ENCODE results near the gene GALE.

DNA sequence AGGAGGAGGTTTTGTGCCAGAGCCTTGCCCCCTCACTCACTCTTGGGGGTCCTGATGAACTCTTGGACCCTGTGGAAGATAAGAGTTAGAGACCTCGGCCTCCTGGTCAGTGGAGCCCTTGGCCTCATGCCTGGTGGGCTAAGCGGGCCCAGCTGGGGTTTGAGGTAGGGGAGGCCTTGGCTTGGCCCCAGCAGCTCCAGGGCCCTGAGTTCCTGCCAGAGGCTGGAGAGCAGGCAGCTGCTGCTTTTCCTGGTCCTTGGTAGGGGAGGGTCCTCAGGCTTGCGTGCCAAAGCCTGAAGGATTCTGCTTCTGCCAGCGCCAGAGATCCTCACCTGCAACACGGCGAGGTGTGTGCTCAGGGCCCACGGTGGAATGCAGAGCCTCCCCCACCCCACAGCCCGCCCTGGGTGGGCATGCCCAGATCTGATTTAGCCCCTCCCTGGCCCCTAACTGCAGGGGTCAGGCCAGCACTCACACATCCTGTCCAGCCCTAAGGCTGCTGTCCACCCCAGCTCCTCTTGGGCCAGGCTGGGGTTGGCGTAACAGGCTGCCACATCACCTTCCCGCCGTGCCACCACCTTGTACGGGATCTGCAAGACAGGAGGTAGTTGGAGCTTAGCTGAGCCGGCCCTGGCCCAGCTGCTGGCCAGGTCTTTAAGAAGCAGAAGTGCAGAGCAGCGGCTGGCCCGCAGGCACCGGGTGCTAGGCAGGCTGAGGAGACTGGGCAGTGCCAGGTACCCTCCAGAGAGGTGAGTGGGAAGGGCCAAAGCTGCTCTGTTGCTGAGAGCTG lies 4.7 kb downstream of the GALE start:
- TF ChIP-seq, protein P1, sequence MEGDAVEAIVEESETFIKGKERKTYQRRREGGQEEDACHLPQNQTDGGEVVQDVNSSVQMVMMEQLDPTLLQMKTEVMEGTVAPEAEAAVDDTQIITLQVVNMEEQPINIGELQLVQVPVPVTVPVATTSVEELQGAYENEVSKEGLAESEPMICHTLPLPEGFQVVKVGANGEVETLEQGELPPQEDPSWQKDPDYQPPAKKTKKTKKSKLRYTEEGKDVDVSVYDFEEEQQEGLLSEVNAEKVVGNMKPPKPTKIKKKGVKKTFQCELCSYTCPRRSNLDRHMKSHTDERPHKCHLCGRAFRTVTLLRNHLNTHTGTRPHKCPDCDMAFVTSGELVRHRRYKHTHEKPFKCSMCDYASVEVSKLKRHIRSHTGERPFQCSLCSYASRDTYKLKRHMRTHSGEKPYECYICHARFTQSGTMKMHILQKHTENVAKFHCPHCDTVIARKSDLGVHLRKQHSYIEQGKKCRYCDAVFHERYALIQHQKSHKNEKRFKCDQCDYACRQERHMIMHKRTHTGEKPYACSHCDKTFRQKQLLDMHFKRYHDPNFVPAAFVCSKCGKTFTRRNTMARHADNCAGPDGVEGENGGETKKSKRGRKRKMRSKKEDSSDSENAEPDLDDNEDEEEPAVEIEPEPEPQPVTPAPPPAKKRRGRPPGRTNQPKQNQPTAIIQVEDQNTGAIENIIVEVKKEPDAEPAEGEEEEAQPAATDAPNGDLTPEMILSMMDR (IDR thresholded peaks at IDR 0.05) = no peak
- TF ChIP-seq POLR2A (IDR thresholded peaks at IDR 0.05) = no peak

Data from uterus (tissue), 2 donors.